K562 (cell line): ENCODE results near the gene NAV2. TPM values are rescaled to one million over a fixed set of nuclear protein-coding genes. Genes with fewer than 3 reads are reported as not detected.

ENCODE experiments used
- ATAC-seq: fragments of 200-7000 bp; cut with Tn5 transposase; 3 replicates; pipeline ENCODE4 v1.9.1; 2020; ENCODE audit warnings: moderate library complexity
- BruUV-seq: library from RNA; stranded (reverse); fragments of 400-500 nt; replicated peaks from 2 replicates; lab custom pipeline; 2021; lab: Mats Ljungman, UMichigan
- CTCF ChIA-PET: fragments of 300-600 bp; formaldehyde crosslinking; extraction: SDS; loops from one replicate; lab custom pipeline; 2021; ENCODE audit warnings: low intra/inter-chr PET ratio; lab: Yijun Ruan, JAX
- POLR2A ChIA-PET: fragments of 300-600, 350-650 bp; sonication (Branson Sonifier 250); formaldehyde crosslinking; extraction: SDS; loops from one replicate; lab custom pipeline; 2021; ENCODE audit warnings: antibody characterized with exemption, inconsistent platforms; lab: Yijun Ruan, JAX
- DNase-seq, 4 experiments: peaks; one replicate each; pipeline versions ENCODE4 v3.0.0 to v3.0.0-alpha.2; 2011 to 2018; ENCODE audit warnings: low spot score in 3 of 4, mixed read lengths in 3 of 4; ENCODE audit errors: extremely low read depth in 1 of 4
- FAIRE-seq: peaks from 2 replicates; lab custom pipeline; 2011; peaks lifted over from hg19 to GRCh38; lab: Jason Lieb, UNC
- H2AFZ ChIP-seq: 2 replicates; pipeline ENCODE4 v1.6.0; 2011; ENCODE audit warnings: low read depth, low read length, control low read depth, inconsistent platforms
- H3K27ac ChIP-seq: fragments of 200-600 bp; 3 replicates; pipeline ENCODE4 v1.8.0; 2011; ENCODE audit warnings: low read depth, mild to moderate bottlenecking, control low read depth, inconsistent platforms, low read length, moderate library complexity, mixed read lengths; ENCODE audit errors: extremely low read depth
- H3K27me3 ChIP-seq, 2 experiments: fragments of 300-600 bp in 1 of 2; 2 replicates in 1 of 2; 3 replicates in 1 of 2; pipeline versions ENCODE4 v1.6.0 to v1.8.0; 2011; ENCODE audit warnings: inconsistent platforms in 2 of 2, low read length in 2 of 2, mild to moderate bottlenecking in 1 of 2, mixed read lengths in 1 of 2, moderate library complexity in 1 of 2; ENCODE audit not compliant: control insufficient read depth in 2 of 2, insufficient read depth in 2 of 2
- H3K36me3 ChIP-seq: fragments of 300-600 bp; 3 replicates; pipeline ENCODE4 v1.8.0; 2011; ENCODE audit warnings: mild to moderate bottlenecking, low read length, inconsistent platforms; ENCODE audit not compliant: control insufficient read depth, insufficient read depth
- H3K4me1 ChIP-seq, 2 experiments: fragments of 200-600 bp in 1 of 2; replicated peaks in 1 of 2; 2 replicates in 1 of 2; 3 replicates in 1 of 2; pipeline versions ENCODE4 v1.5.1 to v1.8.0; 2011; ENCODE audit warnings: inconsistent platforms in 2 of 2, low read length in 2 of 2, mild to moderate bottlenecking in 1 of 2, mixed read lengths in 1 of 2, moderate library complexity in 1 of 2; ENCODE audit not compliant: control insufficient read depth in 2 of 2, insufficient read depth in 2 of 2
- H3K4me2 ChIP-seq: 2 replicates; pipeline ENCODE4 v1.6.1; 2011; ENCODE audit warnings: low read length, control low read depth, inconsistent platforms, mixed read lengths; ENCODE audit not compliant: insufficient read depth
- H3K4me3 ChIP-seq: fragments of 200-600 bp; sonication (generic), shearing (Covaris generic); 2 replicates; pipeline ENCODE4 v1.5.1; 2016; ENCODE audit warnings: control low read depth, inconsistent platforms
- H3K79me2 ChIP-seq: fragments of 200-600 bp; 3 replicates; pipeline ENCODE4 v1.8.0; 2011; ENCODE audit warnings: low read length, inconsistent platforms; ENCODE audit not compliant: control insufficient read depth, insufficient read depth
- H3K9ac ChIP-seq, 2 experiments: 2 replicates each; pipeline versions ENCODE4 v1.6.0 to v1.6.1; 2011; ENCODE audit warnings: low read depth in 2 of 2, low read length in 2 of 2, control low read depth in 1 of 2, inconsistent platforms in 1 of 2, mild to moderate bottlenecking in 1 of 2, mixed read lengths in 1 of 2; ENCODE audit not compliant: insufficient read depth in 1 of 2
- H3K9me1 ChIP-seq: one replicate; pipeline ENCODE4 v1.6.0; 2011; ENCODE audit warnings: inconsistent platforms, mild to moderate bottlenecking, low read length, moderate library complexity; ENCODE audit not compliant: control insufficient read depth, insufficient read depth
- H3K9me3 ChIP-seq: replicated peaks from 2 replicates; pipeline ENCODE4 v1.5.1; 2011; ENCODE audit warnings: low read depth, low read length, inconsistent platforms; ENCODE audit not compliant: control insufficient read depth, insufficient read depth
- H4K20me1 ChIP-seq: replicated peaks from 2 replicates; pipeline ENCODE4 v1.6.1; 2011; ENCODE audit warnings: low read length, inconsistent platforms, mixed read lengths; ENCODE audit not compliant: control insufficient read depth, insufficient read depth
- BDP1 ChIP-seq: IDR thresholded peaks from 3 replicates; pipeline ENCODE4 v1.6.1; 2011; ENCODE audit not compliant: insufficient read length, insufficient read depth
- CAMTA2 ChIP-seq: fragments of 250-450 bp; sonication (Bioruptor Pico); conservative IDR thresholded peaks from 2 replicates; pipeline ENCODE4 v1.5.1; 2022
- E2F3 ChIP-seq: fragments of 250-450 bp; sonication (Bioruptor Pico); IDR thresholded peaks from 2 replicates; pipeline ENCODE4 v1.4.0; 2020; ENCODE audit warnings: mild to moderate bottlenecking
- FOXK1 ChIP-seq: sonication (generic); formaldehyde crosslinking; IDR thresholded peaks from 2 replicates; pipeline ENCODE4 v1.8.0; 2022; ENCODE audit warnings: missing genetic modification reagents, mild to moderate bottlenecking, borderline replicate concordance
- GMEB1 ChIP-seq: fragments of 250-450 bp; sonication (Bioruptor Pico); IDR thresholded peaks from 2 replicates; pipeline ENCODE4 v1.4.0; 2020; ENCODE audit warnings: mild to moderate bottlenecking
- GTF3C2 ChIP-seq: IDR thresholded peaks from 3 replicates; pipeline ENCODE4 v1.6.1; 2011; ENCODE audit warnings: borderline replicate concordance, mild to moderate bottlenecking, moderate library complexity; ENCODE audit not compliant: insufficient read length; ENCODE audit errors: extremely low read depth
- KDM2B ChIP-seq: fragments of 250-450 bp; sonication (Bioruptor Pico); IDR thresholded peaks from 2 replicates; pipeline ENCODE4 v1.8.0; 2021; ENCODE audit warnings: mild to moderate bottlenecking, moderate library complexity
- MCM7 ChIP-seq, 2 experiments: fragments of 450-650 bp; IDR thresholded peaks; 2 replicates each; pipeline ENCODE4 v1.6.1; 2016 to 2018
- MEF2D ChIP-seq: conservative IDR thresholded peaks from 2 replicates; pipeline ENCODE4 v1.6.1; 2016; ENCODE audit warnings: low read depth, missing genetic modification characterization, missing compliant biosample characterization
- MEIS2 ChIP-seq: fragments of 450-650 bp; IDR thresholded peaks from 2 replicates; pipeline ENCODE4 v1.6.1; 2014; ENCODE audit warnings: mild to moderate bottlenecking; ENCODE audit not compliant: partially characterized antibody
- SREBF1 ChIP-seq: fragments of 150-350 bp; IDR thresholded peaks from 2 replicates; pipeline ENCODE4 v1.6.1; 2014; ENCODE audit warnings: antibody characterized with exemption, low read depth, low read length, borderline replicate concordance
- TEAD4 ChIP-seq, 2 experiments: sonication (generic) in 1 of 2; formaldehyde crosslinking in 1 of 2; IDR thresholded peaks; 2 replicates each; pipeline versions ENCODE4 v1.6.1 to v1.8.0; 2012 to 2022; ENCODE audit warnings: borderline replicate concordance in 1 of 2, inconsistent platforms in 1 of 2, low read length in 1 of 2, mild to moderate bottlenecking in 1 of 2, missing genetic modification reagents in 1 of 2
- ZBTB1 ChIP-seq: sonication (generic); formaldehyde crosslinking; IDR thresholded peaks from 2 replicates; pipeline ENCODE4 v1.8.1; 2023; ENCODE audit warnings: missing genetic modification reagents, low read depth, mild to moderate bottlenecking, borderline replicate concordance
- ZNF165 ChIP-seq: fragments of 250-450 bp; sonication (Bioruptor Pico); IDR thresholded peaks from 2 replicates; pipeline ENCODE4 v1.4.0; 2020; ENCODE audit warnings: borderline replicate concordance
- ZNF589 ChIP-seq: fragments of 200-800 bp; sonication (Bioruptor generic); IDR thresholded peaks from 2 replicates; pipeline ENCODE4 v1.6.1; 2016; ENCODE audit warnings: low read depth, missing genetic modification characterization, missing compliant biosample characterization
- ZNF830 ChIP-seq: fragments of 250-450 bp; sonication (Bioruptor Pico); IDR thresholded peaks from 2 replicates; pipeline ENCODE4 v1.5.0; 2021; ENCODE audit warnings: mild to moderate bottlenecking
- WGBS: fragments of 100-300 bp; shearing (Covaris generic); methylation state at CpG from one replicate; pipeline ENCODE4 v1.1.6; 2016; ENCODE audit warnings: low coverage, mixed read lengths; ENCODE audit not compliant: insufficient coverage; ENCODE audit errors: missing lambda C conversion rate; 5-methylcytosine and 5-hydroxymethylcytosine counted together
- in situ Hi-C: fragments of 300-500 bp; cut with MboI; formaldehyde crosslinking; loops from 4 replicates; pipeline ENCODE4 v1.15.0; 2018; ENCODE audit warnings: inconsistent platforms, mixed read lengths
- intact Hi-C: fragments of 100-400 bp; cut with micrococcal nuclease; formaldehyde crosslinking; loops from 2 replicates; pipeline ENCODE4 v1.14.2; 2022
- polyA plus RNA-seq, 8 experiments: library from polyadenylated mRNA; depleted of rRNA in 4 of 8; stranded (reverse) in 5 of 8; unstranded in 3 of 8; fragments of >200 nt; fragmentation: Nextera tagmentation in 2 of 8; fragmentation: Illumina TruSeq in 1 of 8; extraction: Ambion mirVana in 2 of 8; extraction: Trizol in 1 of 8; gene quantifications; 2 replicates each; pipeline versions ENCODE4 v1.2.1 to v1.2.3, GENCODE V29; 2011 to 2014; ENCODE audit warnings: inconsistent platforms in 1 of 8, missing spikeins in 1 of 8
- total RNA-seq, 7 experiments: library from RNA; depleted of rRNA in 6 of 7; stranded (reverse); fragments of >200 nt in 6 of 7; fragmentation: Illumina TruSeq in 2 of 7; extraction: Trizol in 2 of 7; gene quantifications; 2 replicates each; pipeline versions ENCODE4 v1.2.1 to v1.2.3, GENCODE V29; 2011 to 2021; ENCODE audit warnings: low replicate concordance in 1 of 7

Gene NAV2
- total and polyA plus RNA-seq, 9 of the 15 experiments (the other 6 are each of a cell fraction or from before 2014, with no cell fraction given) = 0.03 to 0.35 (median 0.05) TPM

GRCh38 chr11:19996571-19996970, 283.9 kb downstream of the NAV2 start:
- Histone ChIP-seq H3K79me2 (no peaks in the 10 kb centered on the region), H3K9me3 (peaks cover 4% of the 10 kb centered on the region; the same call in 1 of the 2 replicates), H2AFZ (no peak overlapping the region), H3K4me2 (no peak overlapping the region), H3K27me3 (no peaks in the 10 kb centered on the region), H3K36me3 (no peaks in the 10 kb centered on the region), H3K27ac (no peak overlapping the region), H3K9me1 (no peaks in the 10 kb centered on the region), H3K4me1 (peaks cover 9 to 18% of the 10 kb centered on the region in 2 experiments; a peak in 4 of 5 replicates), H3K9ac (no peak overlapping the region), H3K4me3 (no peak overlapping the region), H4K20me1 (no peaks in the 10 kb centered on the region)
- no peak for TF ChIP-seq GTF3C2
- TF ChIP-seq MEIS2 = no peak
- no peak for TF ChIP-seq ZBTB1 (CRISPR knock-in tag)
- no peak for TF ChIP-seq GMEB1 (CRISPR knock-in tag)
- TF ChIP-seq MEF2D (tag) = no peak
- TF ChIP-seq BDP1 = no peak
- TF ChIP-seq ZNF589 (CRISPR knock-in tag) = no peak
- TF ChIP-seq MCM7 (IDR thresholded peaks at IDR 0.05) = no peak
- TF ChIP-seq ZNF165 (CRISPR knock-in tag) = no peak
- TF ChIP-seq E2F3 (CRISPR knock-in tag) = no peak
- TF ChIP-seq SREBF1 = no peak
- no peak for TF ChIP-seq KDM2B (CRISPR knock-in tag)
- no peak for TF ChIP-seq ZNF830 (CRISPR knock-in tag)
- no peak for TF ChIP-seq FOXK1 (CRISPR knock-in tag)
- no peak for TF ChIP-seq TEAD4 (IDR thresholded peaks at IDR 0.05; ENCODE audit: low read length)
- no peak for TF ChIP-seq TEAD4 (CRISPR knock-in tag; IDR thresholded peaks at IDR 0.05; ENCODE audit: borderline replicate concordance)
- TF ChIP-seq CAMTA2 (CRISPR knock-in tag) = no peak
- no peak for DNase-seq
- ChIA-PET CTCF (no interaction called here), POLR2A (interaction anchor here (0.7 to 1.4 kb wide), 3 partner anchors 8 to 179 kb away, joined by 3 to 4 read pairs (median 3); no protein-coding TSS in a partner anchor)
- no peak for ATAC-seq
- BruUV-seq = no TSS peak
- intact Hi-C loops = no loop called here
- WGBS = 7% methylated on average over 5 of the region's 5 CpGs
- FAIRE-seq = no peak
- in situ Hi-C loops = no loop called here
